Endothelial cell of umbilical vein (primary cell): ENCODE results near the gene URM1. TPM values are rescaled to one million over a fixed set of nuclear protein-coding genes. Genes with fewer than 3 reads are reported as not detected.

Source experiments
- BruUV-seq: library from RNA; stranded (reverse); fragments of 400-500 nt; replicated peaks from 2 replicates; lab custom pipeline; 2021; lab: Mats Ljungman, UMichigan
- CTCF ChIA-PET: fragments of 300-600, 350-600 bp; sonication (Branson Sonifier 250); formaldehyde crosslinking; loops from one replicate; lab custom pipeline; 2021; ENCODE audit warnings: antibody characterized with exemption, inconsistent platforms; lab: Charles Lee
- POLR2A ChIA-PET: fragments of 300-600, 350-600 bp; sonication (Branson Sonifier 250); formaldehyde crosslinking; loops from one replicate; lab custom pipeline; 2021; ENCODE audit warnings: antibody characterized with exemption, inconsistent platforms; lab: Charles Lee
- DNase-seq: peaks from one replicate; pipeline ENCODE4 v3.0.0-alpha.2; 2011; ENCODE audit warnings: low read depth, low spot score
- FAIRE-seq: peaks from 2 replicates; lab custom pipeline; 2011; peaks lifted over from hg19 to GRCh38; lab: Jason Lieb, UNC
- H2AFZ ChIP-seq: 2 replicates; pipeline ENCODE4 v1.6.0; 2012; ENCODE audit warnings: low read depth, low read length, control low read depth, inconsistent platforms
- H3K27ac ChIP-seq: 2 replicates; pipeline ENCODE4 v1.5.1; 2011; ENCODE audit warnings: low read depth, mild to moderate bottlenecking, control low read depth, low read length, moderate library complexity; ENCODE audit not compliant: insufficient read depth
- H3K27me3 ChIP-seq, 2 experiments: 2 replicates each; pipeline versions ENCODE4 v1.6.0 to v1.6.1; 2011; ENCODE audit warnings: low read length in 2 of 2, mixed read lengths in 1 of 2; ENCODE audit not compliant: control insufficient read depth in 2 of 2, insufficient read depth in 2 of 2
- H3K36me3 ChIP-seq, 2 experiments: 2 replicates in 1 of 2; 3 replicates in 1 of 2; pipeline ENCODE4 v1.5.1; 2011; ENCODE audit warnings: low read length in 2 of 2, mild to moderate bottlenecking in 1 of 2, moderate library complexity in 1 of 2; ENCODE audit not compliant: control insufficient read depth in 2 of 2, insufficient read depth in 2 of 2; ENCODE audit errors: extremely low read depth in 1 of 2
- H3K4me1 ChIP-seq: 3 replicates; pipeline ENCODE4 v1.5.1; 2011; ENCODE audit warnings: mild to moderate bottlenecking, low read length; ENCODE audit not compliant: control insufficient read depth, insufficient read depth; ENCODE audit errors: extremely low read depth
- H3K4me2 ChIP-seq: 2 replicates; pipeline ENCODE4 v1.6.1; 2011; ENCODE audit warnings: low read length, control low read depth, mixed read lengths; ENCODE audit not compliant: insufficient read depth
- H3K4me3 ChIP-seq, 3 experiments: fragments of 200-600 bp in 1 of 3; sonication (generic), shearing (Covaris generic) in 1 of 3; replicated peaks in 1 of 3; 2 replicates each; pipeline ENCODE4 v1.5.1; 2011 to 2016; ENCODE audit warnings: control low read depth in 3 of 3, low read length in 3 of 3, mild to moderate bottlenecking in 2 of 3, inconsistent platforms in 1 of 3, low read depth in 1 of 3, moderate library complexity in 1 of 3; ENCODE audit not compliant: insufficient read depth in 1 of 3
- H3K79me2 ChIP-seq: 2 replicates; pipeline ENCODE4 v1.6.0; 2012; ENCODE audit warnings: low read length, inconsistent platforms; ENCODE audit not compliant: control insufficient read depth, insufficient read depth
- H3K9ac ChIP-seq: replicated peaks from 2 replicates; pipeline ENCODE3; 2011; ENCODE audit warnings: low read length, control low read depth; ENCODE audit not compliant: insufficient read depth; ENCODE audit errors: extremely low read depth
- H3K9me1 ChIP-seq: replicated peaks from 3 replicates; pipeline ENCODE4 v1.6.0; 2011; ENCODE audit warnings: mild to moderate bottlenecking, low read length; ENCODE audit not compliant: control insufficient read depth, insufficient read depth; ENCODE audit errors: extremely low read depth
- H3K9me3 ChIP-seq: replicated peaks from 2 replicates; pipeline ENCODE4 v1.5.1; 2012; ENCODE audit warnings: low read length, inconsistent platforms; ENCODE audit not compliant: control insufficient read depth, insufficient read depth
- H4K20me1 ChIP-seq: replicated peaks from 2 replicates; pipeline ENCODE3; 2011; ENCODE audit warnings: mild to moderate bottlenecking, low read length; ENCODE audit not compliant: control insufficient read depth, insufficient read depth; ENCODE audit errors: extremely low read depth
- EZH2 ChIP-seq: IDR thresholded peaks from 2 replicates; pipeline ENCODE4 v1.6.1; 2012; ENCODE audit warnings: borderline replicate concordance, low read depth, mild to moderate bottlenecking, moderate library complexity, low read length, inconsistent platforms; ENCODE audit not compliant: severe bottlenecking
- FOS ChIP-seq: IDR thresholded peaks from 2 replicates; pipeline ENCODE4 v1.6.1; 2011; ENCODE audit warnings: mild to moderate bottlenecking, low read length, moderate library complexity, borderline replicate concordance; ENCODE audit not compliant: insufficient read depth
- GATA2 ChIP-seq: IDR thresholded peaks from 2 replicates; pipeline ENCODE4 v1.7.0; 2011; ENCODE audit warnings: low read depth, mild to moderate bottlenecking, moderate library complexity, mixed read lengths, low read length; ENCODE audit not compliant: insufficient read length, insufficient read depth
- JUN ChIP-seq: IDR thresholded peaks from 2 replicates; pipeline ENCODE4 v1.6.1; 2011; ENCODE audit warnings: borderline replicate concordance, low read depth; ENCODE audit not compliant: insufficient read length, insufficient read depth
- MYC ChIP-seq: IDR thresholded peaks from one replicate; pipeline ENCODE4 v1.6.1; 2011; ENCODE audit warnings: mild to moderate bottlenecking, low read depth, low read length
- POLR2A ChIP-seq: IDR thresholded peaks from 2 replicates; pipeline ENCODE4 v1.6.1; 2012; ENCODE audit warnings: low read depth, mild to moderate bottlenecking, control low read depth, low read length
- POLR2AphosphoS5 ChIP-seq: IDR thresholded peaks from 2 replicates; pipeline ENCODE4 v1.6.1; 2012; ENCODE audit warnings: low read depth, mild to moderate bottlenecking, control low read depth, low read length, moderate library complexity; ENCODE audit not compliant: insufficient read depth
- dilution Hi-C: fragments of 300-500 bp; cut with MboI; formaldehyde crosslinking; loops from one replicate; pipeline ENCODE4 v1.15.0; 2019; ENCODE audit warnings: low sequenced_read_pairs; ENCODE audit not compliant: extremely low pct_ligation_motif_present
- intact Hi-C: fragments of 100-400 bp; cut with micrococcal nuclease; formaldehyde crosslinking; loops from one replicate; pipeline ENCODE4 v1.10.0; 2022
- polyA plus RNA-seq, 4 experiments: library from polyadenylated mRNA; depleted of rRNA in 3 of 4; stranded (reverse) in 3 of 4; unstranded in 1 of 4; fragments of >200 nt; gene quantifications; 2 replicates each; pipeline versions ENCODE4 v1.2.1 to v1.2.3, GENCODE V29; 2011 to 2012; ENCODE audit warnings: missing spikeins in 1 of 4
- total RNA-seq: library from RNA; stranded (reverse); gene quantifications from 2 replicates; pipeline ENCODE4 v1.2.3, GENCODE V29; 2021
- TF ChIP-seq, protein P1 (sequence below), 2 donors: IDR thresholded peaks; 1 replicate in 1 of 2; 2 replicates in 1 of 2; pipeline ENCODE4 v1.5.1; 2011; ENCODE audit warnings: low read length in 2 of 2, mild to moderate bottlenecking in 2 of 2, moderate library complexity in 2 of 2, control low read depth in 1 of 2, inconsistent platforms in 1 of 2, low read depth in 1 of 2; ENCODE audit not compliant: insufficient read depth in 1 of 2; ENCODE audit errors: extremely low read depth in 1 of 2
- TF ChIP-seq, protein P2 (sequence below): IDR thresholded peaks from 2 replicates; pipeline ENCODE4 v1.6.1; 2011; ENCODE audit not compliant: insufficient read depth, insufficient read length

Gene URM1
- total and polyA plus RNA-seq, 2 donors (not counting 3 experiments of a cell fraction or from before 2014, with no cell fraction given): 86.5 to 100 TPM

DNA sequence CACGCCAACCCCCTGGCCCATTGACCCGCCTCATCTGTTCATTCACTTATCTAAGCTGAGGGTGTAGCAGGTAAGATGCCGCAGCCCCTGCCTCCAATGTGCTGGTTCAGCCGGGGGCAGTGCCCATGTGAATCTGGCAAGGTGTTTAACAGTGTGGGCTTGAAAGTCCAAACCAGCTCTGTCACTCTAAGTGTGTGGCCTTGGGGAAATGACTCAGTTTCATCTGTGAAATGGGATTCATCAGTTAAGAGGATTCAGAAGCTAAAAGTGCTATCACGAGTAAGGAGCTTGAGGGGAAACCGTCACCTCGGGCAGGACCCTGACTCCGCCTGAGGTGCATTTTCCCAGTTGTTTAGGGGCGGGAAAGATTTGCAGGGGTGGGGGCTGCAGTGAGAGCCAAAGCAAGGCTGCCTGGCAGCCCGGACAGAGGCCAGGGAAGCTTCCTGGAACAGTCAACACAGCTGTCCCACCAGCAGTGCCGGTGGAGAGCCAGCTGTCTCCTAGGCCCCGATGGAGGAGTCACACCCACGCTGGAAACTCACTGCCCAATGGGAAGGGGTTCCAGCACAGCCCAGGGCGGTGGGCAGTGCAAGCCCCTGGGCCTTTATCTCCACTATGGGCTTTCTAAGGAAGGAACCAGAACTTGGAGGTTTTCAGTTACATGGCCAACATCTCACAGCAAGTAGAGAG, 9.7 kb upstream of the URM1 start:
- no peaks in the 10 kb centered on the region for H3K9me3 ChIP-seq
- ChIA-PET CTCF (interaction anchor here (0.6 to 4.5 kb wide), 31 partner anchors 9 to 274 kb away, joined by 3 to 108 read pairs (median 5); partner anchors contain the start of genes CERCAM, CIZ1 and URM1), POLR2A (interaction anchor here (1.2 kb wide), 1 partner anchor 10 kb away, joined by 8 read pairs; the partner anchor contains the start of gene URM1)
- H3K4me1 ChIP-seq: peaks cover 17% of the 10 kb centered on the region
- TF ChIP-seq, protein P1, sequence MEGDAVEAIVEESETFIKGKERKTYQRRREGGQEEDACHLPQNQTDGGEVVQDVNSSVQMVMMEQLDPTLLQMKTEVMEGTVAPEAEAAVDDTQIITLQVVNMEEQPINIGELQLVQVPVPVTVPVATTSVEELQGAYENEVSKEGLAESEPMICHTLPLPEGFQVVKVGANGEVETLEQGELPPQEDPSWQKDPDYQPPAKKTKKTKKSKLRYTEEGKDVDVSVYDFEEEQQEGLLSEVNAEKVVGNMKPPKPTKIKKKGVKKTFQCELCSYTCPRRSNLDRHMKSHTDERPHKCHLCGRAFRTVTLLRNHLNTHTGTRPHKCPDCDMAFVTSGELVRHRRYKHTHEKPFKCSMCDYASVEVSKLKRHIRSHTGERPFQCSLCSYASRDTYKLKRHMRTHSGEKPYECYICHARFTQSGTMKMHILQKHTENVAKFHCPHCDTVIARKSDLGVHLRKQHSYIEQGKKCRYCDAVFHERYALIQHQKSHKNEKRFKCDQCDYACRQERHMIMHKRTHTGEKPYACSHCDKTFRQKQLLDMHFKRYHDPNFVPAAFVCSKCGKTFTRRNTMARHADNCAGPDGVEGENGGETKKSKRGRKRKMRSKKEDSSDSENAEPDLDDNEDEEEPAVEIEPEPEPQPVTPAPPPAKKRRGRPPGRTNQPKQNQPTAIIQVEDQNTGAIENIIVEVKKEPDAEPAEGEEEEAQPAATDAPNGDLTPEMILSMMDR (IDR thresholded peaks at IDR 0.05; ENCODE audit: extremely low read depth in 1 of 2, insufficient read depth in 1 of 2, low read depth in 1 of 2, low read length in 2 of 2): no peak
- TF ChIP-seq, protein P2, sequence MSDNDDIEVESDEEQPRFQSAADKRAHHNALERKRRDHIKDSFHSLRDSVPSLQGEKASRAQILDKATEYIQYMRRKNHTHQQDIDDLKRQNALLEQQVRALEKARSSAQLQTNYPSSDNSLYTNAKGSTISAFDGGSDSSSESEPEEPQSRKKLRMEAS: no peak
- TF ChIP-seq MYC (no peak), FOS (no peak), POLR2A (no peak), JUN (no peak), EZH2 (no peak), POLR2AphosphoS5 (no peak), GATA2 (no peak)
- peak overlapping the region; percentile 73 for H3K4me2 ChIP-seq
- H3K79me2 ChIP-seq: no peaks in the 10 kb centered on the region
- H3K27ac ChIP-seq: peak overlapping the region; percentile 13
- DNase-seq (no peak), FAIRE-seq (peak; percentile 91)
- peaks cover 0 to 5% of the 10 kb centered on the region in 2 experiments for H3K36me3 ChIP-seq
- H3K9ac ChIP-seq: no peak overlapping the region
- no peaks in the 10 kb centered on the region for H3K27me3 ChIP-seq
- dilution Hi-C loops (no loop called here), intact Hi-C loops (loop anchor here (5.0 kb wide), 1 partner anchor 191 kb away; the partner anchor contains the start of gene SPTAN1)
- peak overlapping the region; percentile 68 for H2AFZ ChIP-seq
- no TSS peak for BruUV-seq
- no peaks in the 10 kb centered on the region for H3K9me1 ChIP-seq
- peak overlapping the region in 1 of 3 experiments; percentile 48 for H3K4me3 ChIP-seq
- H4K20me1 ChIP-seq: no peaks in the 10 kb centered on the region
